Smooth muscle cell of the brain vasculature (primary cell): ENCODE data around the gene ANKRD11.

Experiments used
- DNase-seq: peaks from one replicate; pipeline ENCODE4 v3.0.0-alpha.2; 2012; ENCODE audit warnings: low read depth, low spot score

The ANKRD11 gene

DNA sequence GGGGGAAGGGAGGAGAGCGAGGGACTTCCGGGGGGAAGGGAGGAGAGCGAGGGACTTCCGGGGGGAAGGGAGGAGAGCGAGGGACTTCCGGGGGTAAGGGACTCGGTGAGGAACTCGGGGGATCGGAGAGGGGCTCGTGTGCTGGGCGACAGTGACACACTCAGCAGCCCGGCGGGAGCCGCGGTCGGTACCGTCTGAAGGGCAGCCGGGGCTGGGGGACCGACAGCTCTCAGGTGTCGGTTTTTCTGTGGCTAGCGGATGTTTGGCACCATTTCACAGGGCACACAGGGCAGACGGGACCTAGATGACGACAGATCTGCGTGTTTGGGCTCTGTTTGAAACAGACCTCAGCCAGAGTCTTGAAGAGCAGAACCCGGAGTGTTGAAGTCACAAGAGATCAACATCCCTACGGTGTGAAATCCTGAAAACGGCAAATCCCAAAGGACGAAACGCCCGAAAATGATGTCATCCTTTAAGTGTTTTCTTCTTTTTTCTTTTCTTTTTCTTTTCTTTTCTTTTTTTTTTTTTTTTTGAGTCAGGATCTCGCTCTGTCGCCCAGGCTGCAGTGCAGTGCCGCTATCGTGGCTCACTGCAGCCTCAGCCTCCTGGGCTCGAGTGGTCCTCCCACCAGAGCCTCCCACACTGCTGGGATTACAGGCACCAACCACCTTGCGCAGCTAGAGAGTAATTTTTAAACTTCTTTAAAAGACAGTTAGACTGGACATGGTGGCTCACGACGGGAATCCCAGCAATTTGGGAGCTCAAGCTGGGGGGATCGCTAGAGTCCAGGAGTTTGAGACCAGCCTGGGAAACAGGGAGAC is 249.0 kb downstream of the ANKRD11 start:
- DNase-seq, result peak; percentile 33

DNA sequence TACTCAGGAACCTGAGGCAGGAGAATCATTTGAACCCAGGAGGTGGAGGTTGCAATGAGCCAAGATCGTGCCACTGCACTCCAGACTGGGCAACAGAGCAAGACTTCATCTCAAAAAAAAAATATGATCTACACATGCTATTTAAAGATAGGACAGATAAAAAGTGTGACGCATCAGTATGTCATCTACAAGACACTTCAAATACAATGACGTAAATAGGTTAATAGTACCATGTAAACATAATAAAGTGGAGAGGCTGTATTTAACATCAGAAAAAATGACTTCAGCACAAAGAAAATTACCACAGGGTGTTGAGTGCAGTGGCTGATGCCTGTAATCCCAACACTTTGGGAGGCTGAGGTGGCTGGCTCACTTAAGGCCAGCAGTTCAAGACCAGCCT is 252.6 kb downstream of the ANKRD11 start:
- DNase-seq, result no peak

DNA sequence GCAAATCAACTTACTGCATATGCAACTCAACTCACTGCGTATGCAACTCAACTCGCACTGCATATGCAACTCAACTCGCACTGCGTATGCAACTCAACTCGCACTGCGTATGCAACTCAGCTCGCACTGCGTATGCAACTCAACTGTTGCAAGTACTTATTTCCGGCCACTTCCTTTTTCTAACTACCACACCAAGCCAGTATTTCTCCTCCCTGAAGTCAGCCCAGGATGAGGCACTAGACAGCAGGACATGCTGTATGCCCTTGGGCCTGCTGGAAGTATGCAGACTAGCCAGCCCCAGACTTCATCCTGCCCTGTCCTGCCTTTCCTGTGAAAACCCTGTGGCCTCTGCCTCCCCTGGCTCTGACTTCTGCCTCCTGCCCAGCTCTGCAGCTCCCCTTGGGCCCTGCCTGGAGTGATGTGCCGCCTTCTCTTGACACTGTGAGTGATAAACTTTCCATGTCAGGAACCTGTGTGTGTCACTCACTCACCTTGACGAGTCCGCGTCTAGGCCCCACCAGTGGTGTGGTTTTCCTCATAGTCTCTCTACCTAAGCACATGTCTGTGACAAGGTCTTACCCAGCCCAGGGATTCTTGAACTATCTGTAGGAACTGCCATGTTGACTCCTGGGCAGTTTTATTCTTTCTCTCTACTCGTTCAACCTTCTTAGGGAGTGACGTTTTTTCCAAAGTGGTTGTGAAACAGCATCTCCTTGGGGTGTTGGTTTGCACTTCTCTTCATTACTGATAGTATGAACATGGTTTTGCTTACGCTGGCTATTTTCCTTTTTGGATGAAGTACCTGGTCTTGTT is 256.5 kb downstream of the ANKRD11 start:
- DNase-seq, result no peak

DNA sequence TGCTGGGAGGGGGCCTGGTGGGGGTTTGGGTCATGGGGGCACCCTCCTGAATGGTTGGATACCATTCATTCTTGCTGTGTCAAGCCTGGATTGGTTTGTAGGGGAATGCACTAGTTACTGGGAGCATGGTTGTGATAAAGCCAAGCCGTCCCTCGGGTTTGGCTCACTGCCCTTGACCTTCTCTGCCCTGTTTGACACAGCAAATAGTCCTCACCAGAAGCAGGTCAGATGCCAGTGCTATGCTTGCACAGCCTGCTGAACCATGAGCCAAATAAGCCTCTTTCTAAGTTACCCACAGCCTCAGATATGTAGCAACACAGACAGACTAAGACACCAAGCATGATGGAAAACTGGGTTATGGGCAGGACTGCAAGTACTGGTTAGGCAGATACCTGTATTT is 258.3 kb downstream of the ANKRD11 start:
- DNase-seq, result no peak

DNA sequence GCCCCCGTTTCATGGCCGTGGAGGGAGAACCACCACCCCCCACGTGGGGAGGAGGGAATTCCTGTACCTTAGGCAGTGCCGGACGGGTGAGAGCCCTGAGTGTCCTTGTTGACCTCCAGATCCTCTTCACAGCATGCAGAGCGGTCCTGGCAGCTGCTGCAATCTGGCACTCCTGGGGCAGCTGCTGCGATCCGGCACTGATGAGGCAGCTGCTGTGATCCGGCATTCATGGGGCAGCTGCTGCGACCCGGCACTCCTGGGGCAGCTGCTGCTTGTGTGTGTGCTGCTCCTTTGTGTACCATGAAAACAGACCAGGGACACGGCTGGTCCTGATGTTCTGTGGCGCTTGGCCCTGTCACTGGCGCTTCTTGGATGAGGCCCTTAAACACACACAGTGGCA is 260.1 kb downstream of the ANKRD11 start:
- no peak for DNase-seq

DNA sequence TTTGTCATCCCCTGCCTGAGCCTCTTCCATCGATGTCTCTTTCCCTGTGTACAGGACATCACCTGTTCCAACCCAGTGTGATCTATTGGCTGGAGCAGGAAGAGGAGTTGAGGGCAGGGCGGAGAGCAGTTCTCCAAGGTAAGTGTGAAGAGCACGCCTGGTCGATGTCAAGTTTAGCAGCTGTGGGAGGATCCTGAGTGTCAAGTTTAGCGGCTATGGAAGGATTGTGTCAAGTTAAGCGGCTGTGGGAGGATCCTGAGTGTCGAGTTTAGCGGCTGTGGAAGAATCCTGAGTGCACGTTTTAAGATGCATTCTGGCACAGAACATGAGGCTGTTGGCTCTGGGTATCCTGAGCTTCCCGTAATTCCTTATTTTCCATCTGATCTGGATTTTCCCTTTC is 265.7 kb downstream of the ANKRD11 start:
- no peak for DNase-seq

DNA sequence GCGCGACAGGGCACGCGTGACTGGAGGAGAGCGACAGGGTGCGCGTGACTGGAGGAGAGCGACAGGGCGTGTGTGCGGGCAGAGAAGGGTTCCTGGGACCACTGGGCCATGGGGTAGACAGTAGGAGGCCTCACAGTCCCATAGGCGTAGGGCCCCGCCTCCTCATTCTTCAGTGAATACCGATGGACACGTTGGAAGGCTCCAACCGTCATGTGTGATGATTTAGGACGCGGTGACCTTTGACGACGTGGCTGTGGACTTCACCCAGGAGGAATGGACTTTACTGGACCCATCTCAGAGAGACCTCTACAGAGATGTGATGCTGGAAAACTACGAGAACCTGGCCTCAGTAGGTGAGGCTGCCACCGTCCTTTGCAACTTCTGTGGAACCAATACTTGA is 267.4 kb downstream of the ANKRD11 start:
- no peak for DNase-seq

DNA sequence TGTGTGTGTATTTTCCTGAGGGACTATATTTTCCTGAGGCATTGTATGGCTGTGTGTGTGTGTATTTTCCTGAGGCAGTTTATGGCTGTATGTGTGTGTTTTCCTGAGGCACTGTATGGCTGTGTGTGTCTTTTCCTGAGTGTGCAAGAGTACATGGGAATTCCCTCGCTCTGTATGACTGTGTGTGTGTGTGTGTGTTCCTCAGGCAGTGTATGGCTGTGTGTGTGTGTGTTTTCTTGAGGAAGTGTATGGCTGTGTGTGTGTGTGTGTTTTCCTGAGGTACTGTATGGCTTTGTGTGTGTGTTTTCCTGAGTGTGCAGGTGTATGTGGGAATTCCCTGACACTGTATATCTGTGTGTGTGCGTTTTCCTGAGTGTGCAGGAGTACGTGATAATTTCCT is 268.8 kb downstream of the ANKRD11 start:
- no peak for DNase-seq

DNA sequence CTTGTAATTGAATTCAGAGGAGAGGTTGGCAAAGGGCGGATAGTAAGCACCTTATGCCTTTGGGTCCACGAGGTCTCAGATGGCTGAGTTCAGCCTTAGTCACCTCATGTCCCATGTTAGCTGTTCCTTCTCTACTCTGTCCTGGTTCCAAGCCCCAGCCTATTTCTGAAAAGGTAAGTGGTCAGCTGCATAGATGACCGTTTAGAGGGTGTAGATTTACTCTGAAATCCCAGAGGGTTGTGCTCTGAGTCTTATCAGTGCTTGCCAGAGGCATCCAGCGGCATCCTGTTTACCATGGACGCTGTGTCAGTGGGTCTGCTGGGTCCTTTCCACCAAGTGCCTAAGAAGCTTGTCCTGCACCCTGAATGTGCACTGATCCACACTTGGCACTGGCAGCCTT is 271.0 kb downstream of the ANKRD11 start:
- no peak for DNase-seq
